Measurements from ENCODE around the gene ZNF787. TPM values are rescaled to one million over a fixed set of nuclear protein-coding genes. Genes with fewer than 3 reads are reported as not detected.

Gene ZNF787
- total RNA-seq, 1 experiment from 2014 or later: 132 TPM

Other genes starting within 250 kb of the ZNF787 start
- gene NLRP13, start 189.0 kb downstream of the ZNF787 start, total RNA-seq (2021; ENCODE audit: unreplicated experiment): not detected
- not detected for gene NLRP8, start 173.5 kb downstream of the ZNF787 start, total RNA-seq (2021; ENCODE audit: unreplicated experiment)
- gene NLRP5, start 134.5 kb downstream of the ZNF787 start, total RNA-seq (2021; ENCODE audit: unreplicated experiment): not detected
- 81.5 TPM for gene ZNF444, start 20.0 kb upstream of the ZNF787 start, total RNA-seq (2021; ENCODE audit: unreplicated experiment)
- not detected for gene GALP, start 54.7 kb upstream of the ZNF787 start, total RNA-seq (2021; ENCODE audit: unreplicated experiment)
- not detected for gene ZSCAN5B, start 76.5 kb upstream of the ZNF787 start, total RNA-seq (2021; ENCODE audit: unreplicated experiment)
- gene ZSCAN5C, start 81.0 kb upstream of the ZNF787 start, total RNA-seq (2021; ENCODE audit: unreplicated experiment): not detected
- gene EDDM13, start 151.5 kb upstream of the ZNF787 start, total RNA-seq (2021; ENCODE audit: unreplicated experiment): not detected
- 13.8 TPM for gene ZSCAN5A, start 193.5 kb upstream of the ZNF787 start, total RNA-seq (2021; ENCODE audit: unreplicated experiment)

Data from Panc1 (cell line).